PC-3 (cell line): ENCODE measurements around the gene LGALS16. TPM values are rescaled to one million over a fixed set of nuclear protein-coding genes. Genes with fewer than 3 reads are reported as not detected.
"Not testable (repeated sequence)": the region's sequence is repeated elsewhere in the genome, so short reads cannot be mapped to it uniquely, and the experiment has no call there.

Experiments used
- ATAC-seq: fragments of 200-7000 bp; cut with Tn5 transposase; 2 replicates; pipeline ENCODE4 v1.9.1; 2020; ENCODE audit warnings: mild to moderate bottlenecking, moderate library complexity
- BruUV-seq: library from RNA; stranded (reverse); fragments of 400-500 nt; replicated peaks from 2 replicates; lab custom pipeline; 2021; lab: Mats Ljungman, UMichigan
- CTCF ChIA-PET: fragments of 300-600 bp; sonication (Branson Sonifier 250); formaldehyde crosslinking; loops from one replicate; lab custom pipeline; 2022; ENCODE audit warnings: antibody characterized with exemption; lab: Charles Lee
- POLR2A ChIA-PET: fragments of 300-600 bp; sonication (Branson Sonifier 250); formaldehyde crosslinking; loops from one replicate; lab custom pipeline; 2022; ENCODE audit warnings: antibody characterized with exemption; ENCODE audit not compliant: unreplicated experiment; lab: Charles Lee
- DNase-seq: peaks from one replicate; pipeline ENCODE4 v3.0.0-alpha.2; 2015
- H2AFZ ChIP-seq: fragments of 300-600 bp; sonication (generic); 2 replicates; pipeline ENCODE4 v1.6.0; 2016; ENCODE audit warnings: antibody characterized with exemption, low read length
- H3F3A ChIP-seq: fragments of 300-600 bp; sonication (generic); one replicate; pipeline ENCODE4 v1.6.0; 2017; ENCODE audit warnings: antibody characterized with exemption, low read length, control low read depth, mild to moderate bottlenecking; ENCODE audit not compliant: unreplicated experiment
- H3K27ac ChIP-seq: fragments of 300-600 bp; sonication (generic); 2 replicates; pipeline ENCODE4 v1.5.1; 2016; ENCODE audit warnings: mild to moderate bottlenecking, low read length
- H3K27me3 ChIP-seq: fragments of 300-600 bp; sonication (generic); 2 replicates; pipeline ENCODE4 v1.6.1; 2016; ENCODE audit warnings: low read length, mixed read lengths
- H3K36me3 ChIP-seq: fragments of 300-600 bp; sonication (generic); 2 replicates; pipeline ENCODE4 v1.6.1; 2016; ENCODE audit warnings: low read depth, mixed run types, low read length, mixed read lengths
- H3K4me1 ChIP-seq: fragments of 300-600 bp; sonication (generic); 2 replicates; pipeline ENCODE4 v1.5.1; 2016; ENCODE audit warnings: low read length; ENCODE audit not compliant: insufficient read depth
- H3K4me2 ChIP-seq: fragments of 300-600 bp; sonication (generic); 2 replicates; pipeline ENCODE4 v1.6.0; 2016; ENCODE audit warnings: low read length
- H3K4me3 ChIP-seq: fragments of 300-600 bp; sonication (generic); 2 replicates; pipeline ENCODE4 v1.5.1; 2016; ENCODE audit warnings: mild to moderate bottlenecking, low read length, mixed read lengths
- H3K79me2 ChIP-seq: fragments of 300-600 bp; sonication (generic); 2 replicates; pipeline ENCODE4 v1.6.1; 2017; ENCODE audit warnings: low read length, mixed read lengths
- H3K9ac ChIP-seq: fragments of 300-600 bp; sonication (generic); 2 replicates; pipeline ENCODE4 v1.6.0; 2016; ENCODE audit warnings: mild to moderate bottlenecking, low read length
- H3K9me2 ChIP-seq: fragments of 300-600 bp; sonication (generic); replicated peaks from 2 replicates; pipeline ENCODE4 v1.6.1; 2016; ENCODE audit warnings: mixed run types, low read length, mixed read lengths
- H3K9me3 ChIP-seq: fragments of 300-600 bp; sonication (generic); 2 replicates; pipeline ENCODE4 v1.6.1; 2016; ENCODE audit warnings: low read length, mixed read lengths
- H4K20me1 ChIP-seq: fragments of 300-600 bp; sonication (generic); 2 replicates; pipeline ENCODE4 v1.6.1; 2016; ENCODE audit warnings: low read length, mixed read lengths
- CTCF ChIP-seq: fragments of 300-600 bp; sonication (generic); conservative IDR thresholded peaks from 2 replicates; pipeline ENCODE4 v1.5.1; 2017; ENCODE audit warnings: antibody characterized with exemption, low read depth, mild to moderate bottlenecking, low read length
- EZH2 ChIP-seq: fragments of 300-600 bp; sonication (generic); IDR thresholded peaks from one replicate; pipeline ENCODE4 v1.6.1; 2017; ENCODE audit warnings: antibody characterized with exemption, mild to moderate bottlenecking, low read length; ENCODE audit not compliant: unreplicated experiment
- EZH2phosphoT487 ChIP-seq: fragments of 300-600 bp; sonication (generic); IDR thresholded peaks from 2 replicates; pipeline ENCODE4 v1.6.1; 2018; ENCODE audit warnings: mild to moderate bottlenecking, antibody characterized with exemption, low read length, borderline replicate concordance
- intact Hi-C: fragments of 100-400 bp; cut with micrococcal nuclease; formaldehyde crosslinking; loops from 2 replicates; pipeline ENCODE4 v1.9.0; 2023
- total RNA-seq: library from RNA; depleted of rRNA; stranded (reverse); fragments of >200 nt; gene quantifications from 2 replicates; pipeline ENCODE4 v1.2.3, GENCODE V29; 2014

LGALS16 gene
- total RNA-seq, 1 experiment from 2014 or later: not detected

DNA sequence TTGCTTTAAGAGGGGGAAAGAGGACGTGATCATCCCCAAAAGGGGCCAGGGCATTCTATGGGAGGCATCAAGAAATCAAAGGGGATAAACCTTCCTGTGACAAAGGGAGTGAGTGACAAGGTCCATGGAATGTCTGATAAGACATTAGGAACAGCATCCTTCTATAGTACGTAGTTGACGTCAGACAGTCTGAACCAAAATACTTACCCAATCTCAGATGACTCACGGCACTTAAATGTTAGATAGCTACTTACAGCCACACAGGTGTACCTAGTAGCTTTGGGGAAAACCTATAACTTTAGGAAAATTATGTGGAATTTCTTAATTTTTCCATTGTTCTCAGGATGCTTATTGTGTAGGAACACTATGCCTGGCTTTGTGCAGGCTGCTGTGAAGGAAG is 4.9 kb downstream of the LGALS16 start:
- TF ChIP-seq EZH2phosphoT487 (no peak), CTCF (no peak), EZH2 (no peak)
- CTCF ChIA-PET: no interaction called here

GRCh38 chr19:39661565-39661964 is 5.9 kb downstream of the LGALS16 start:
- no peak overlapping the region for H3K9ac ChIP-seq
- no peaks in the 10 kb centered on the region for H3K4me1 ChIP-seq
- H3K4me2 ChIP-seq: no peak overlapping the region
- intact Hi-C loops: no loop called here
- BruUV-seq: no TSS peak
- H3K27me3 ChIP-seq: peaks cover 20% of the 10 kb centered on the region; the same call in 1 of the 2 replicates
- TF ChIP-seq EZH2phosphoT487: no peak
- TF ChIP-seq CTCF: no peak
- no peak for TF ChIP-seq EZH2
- no peaks in the 10 kb centered on the region for H3K36me3 ChIP-seq
- POLR2A ChIA-PET: no interaction called here
- no peak overlapping the region for H3K4me3 ChIP-seq
- H2AFZ ChIP-seq: no peak overlapping the region
- H3K9me3 ChIP-seq: no peaks in the 10 kb centered on the region
- CTCF ChIA-PET: no interaction called here
- H3F3A ChIP-seq: no peaks in the 10 kb centered on the region
- no peak for ATAC-seq
- no peaks in the 10 kb centered on the region for H3K9me2 ChIP-seq
- no peak for DNase-seq
- H4K20me1 ChIP-seq: no peaks in the 10 kb centered on the region
- H3K27ac ChIP-seq: no peak overlapping the region
- H3K79me2 ChIP-seq: no peaks in the 10 kb centered on the region

More for the DNA sequence above, 4.9 kb downstream of the LGALS16 start:
- Histone ChIP-seq H3K4me2 (no peak overlapping the region), H3K27ac (no peak overlapping the region), H4K20me1 (no peaks in the 10 kb centered on the region), H3K36me3 (no peaks in the 10 kb centered on the region), H3K27me3 (peaks cover 20% of the 10 kb centered on the region; the same call in 1 of the 2 replicates), H3K9me2 (no peaks in the 10 kb centered on the region), H3F3A (no peaks in the 10 kb centered on the region), H3K9me3 (no peaks in the 10 kb centered on the region), H3K4me3 (no peak overlapping the region), H3K9ac (no peak overlapping the region), H3K4me1 (no peaks in the 10 kb centered on the region), H2AFZ (no peak overlapping the region), H3K79me2 (no peaks in the 10 kb centered on the region)
- intact Hi-C loops: no loop called here
- POLR2A ChIA-PET: no interaction called here
- no peak for DNase-seq
- BruUV-seq: no TSS peak
- no peak for ATAC-seq

DNA sequence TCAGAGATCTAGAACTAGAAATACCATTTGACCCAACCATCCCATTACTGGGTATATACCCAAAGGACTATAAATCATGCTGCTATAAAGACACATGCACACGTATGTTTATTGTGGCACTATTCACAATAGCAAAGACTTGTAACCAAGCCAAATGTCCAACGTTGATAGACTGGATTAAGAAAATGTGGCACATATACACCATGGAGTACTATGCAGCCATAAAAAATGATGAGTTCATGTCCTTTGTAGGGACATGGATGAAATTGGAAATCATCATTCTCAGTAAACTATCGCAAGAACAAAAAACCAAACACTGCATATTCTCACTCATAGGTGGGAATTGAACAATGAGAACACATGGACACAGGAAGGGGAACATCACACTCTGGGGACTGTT is 14.1 kb downstream of the LGALS16 start:
- H3K9ac ChIP-seq, H3K9me2 ChIP-seq, H3F3A ChIP-seq, H3K4me3 ChIP-seq, intact Hi-C loops, H2AFZ ChIP-seq, H3K27ac ChIP-seq, H4K20me1 ChIP-seq, POLR2A ChIA-PET, H3K4me1 ChIP-seq, H3K36me3 ChIP-seq, ATAC-seq, H3K4me2 ChIP-seq, H3K9me3 ChIP-seq, CTCF ChIA-PET, DNase-seq, H3K27me3 ChIP-seq, BruUV-seq, H3K79me2 ChIP-seq: not testable (repeated sequence)
